ENCODE results near the gene MMRN2. TPM values are rescaled to one million over a fixed set of nuclear protein-coding genes. Genes with fewer than 3 reads are reported as not detected.
"Not testable (repeated sequence)": the region's sequence is repeated elsewhere in the genome, so short reads cannot be mapped to it uniquely, and the experiment has no call there.

MMRN2 gene, protein sequence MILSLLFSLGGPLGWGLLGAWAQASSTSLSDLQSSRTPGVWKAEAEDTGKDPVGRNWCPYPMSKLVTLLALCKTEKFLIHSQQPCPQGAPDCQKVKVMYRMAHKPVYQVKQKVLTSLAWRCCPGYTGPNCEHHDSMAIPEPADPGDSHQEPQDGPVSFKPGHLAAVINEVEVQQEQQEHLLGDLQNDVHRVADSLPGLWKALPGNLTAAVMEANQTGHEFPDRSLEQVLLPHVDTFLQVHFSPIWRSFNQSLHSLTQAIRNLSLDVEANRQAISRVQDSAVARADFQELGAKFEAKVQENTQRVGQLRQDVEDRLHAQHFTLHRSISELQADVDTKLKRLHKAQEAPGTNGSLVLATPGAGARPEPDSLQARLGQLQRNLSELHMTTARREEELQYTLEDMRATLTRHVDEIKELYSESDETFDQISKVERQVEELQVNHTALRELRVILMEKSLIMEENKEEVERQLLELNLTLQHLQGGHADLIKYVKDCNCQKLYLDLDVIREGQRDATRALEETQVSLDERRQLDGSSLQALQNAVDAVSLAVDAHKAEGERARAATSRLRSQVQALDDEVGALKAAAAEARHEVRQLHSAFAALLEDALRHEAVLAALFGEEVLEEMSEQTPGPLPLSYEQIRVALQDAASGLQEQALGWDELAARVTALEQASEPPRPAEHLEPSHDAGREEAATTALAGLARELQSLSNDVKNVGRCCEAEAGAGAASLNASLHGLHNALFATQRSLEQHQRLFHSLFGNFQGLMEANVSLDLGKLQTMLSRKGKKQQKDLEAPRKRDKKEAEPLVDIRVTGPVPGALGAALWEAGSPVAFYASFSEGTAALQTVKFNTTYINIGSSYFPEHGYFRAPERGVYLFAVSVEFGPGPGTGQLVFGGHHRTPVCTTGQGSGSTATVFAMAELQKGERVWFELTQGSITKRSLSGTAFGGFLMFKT
- 0.21 and 0.64 TPM in 2 replicates for total RNA-seq (2022)
- percentile 15 among the genes with signal in this experiment for Bru-seq, nascent RNA
- BruChase-seq, experiment 1, labeled RNA remaining after a 2-hour chase, result percentile 11 among the genes with signal in this experiment
- BruChase-seq, experiment 2, labeled RNA remaining after a 6-hour chase, result percentile 17 among the genes with signal in this experiment
- long read RNA-seq, partial matches to known transcripts, result 0 of 1 reads
- long read RNA-seq, other reads (novel, unspliced or antisense), result 1 of 1 reads

DNA sequence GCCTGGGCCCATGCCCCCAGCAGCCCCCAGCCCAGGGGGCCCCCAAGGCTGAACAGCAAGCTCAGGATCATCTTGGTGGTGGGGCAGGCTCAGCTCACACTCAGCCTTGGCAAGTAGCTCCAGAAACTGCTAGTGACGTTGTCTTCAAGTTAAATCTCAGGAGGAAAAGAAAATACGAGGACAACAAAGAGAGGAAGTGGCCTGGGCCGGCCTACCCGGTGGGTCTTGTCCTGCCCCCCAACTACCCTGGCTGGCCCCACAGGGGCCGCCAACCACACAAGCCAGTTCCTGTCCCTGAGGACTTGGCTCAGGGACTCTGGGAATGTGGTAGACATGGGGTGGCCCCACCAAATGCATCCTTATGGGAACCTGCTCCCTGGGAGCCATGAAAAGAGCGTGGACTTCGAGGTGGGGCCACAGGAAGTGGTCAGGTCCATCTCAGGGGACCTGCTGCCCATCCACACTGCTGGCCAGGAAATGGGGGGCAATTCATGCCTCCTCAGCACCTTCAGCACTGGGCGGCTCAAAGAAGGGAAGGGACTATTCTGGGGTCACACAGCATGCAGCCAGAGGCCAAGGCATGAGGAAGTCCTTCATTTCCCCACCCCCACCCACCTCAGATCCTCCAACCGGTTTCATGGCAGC lies at the start of gene MMRN2:
MMRN2 (minus strand) TSS at position 145 of the 645 bp plus-strand sequence; CDS start at position 71, 74 bp downstream.
- Mint-ChIP-seq H3K27me3 (ENCODE audit: insufficient read depth, unreplicated experiment) (no peaks in the 10 kb centered on the region), H3K4me3 (ENCODE audit: unreplicated experiment) (no peak within 1 kb of the TSS), H3K36me3 (ENCODE audit: insufficient read depth, unreplicated experiment) (no peaks in the 10 kb centered on the region), H3K9me3 (ENCODE audit: unreplicated experiment) (peaks cover 2% of the 10 kb centered on the region), H3K27ac (ENCODE audit: unreplicated experiment) (peak within 1 kb of the TSS; percentile 80), H3K4me1 (ENCODE audit: low read depth, unreplicated experiment) (no peaks in the 10 kb centered on the region)
- Histone ChIP-seq H3K4me3 (ENCODE audit: low read depth, low read length) (no peak within 1 kb of the TSS), H3K27me3 (replicated peaks; ENCODE audit: control insufficient read depth, insufficient read depth, low read length) (no peaks in the 10 kb centered on the region), H3K9me3 (peaks cover 10% of the 10 kb centered on the region), H3K36me3 (ENCODE audit: control insufficient read depth, insufficient read depth, low read length) (no peaks in the 10 kb centered on the region), H3K4me1 (peaks cover 18% of the 10 kb centered on the region)
- DNase-seq, result no peak
- BruUV-seq (replicated peaks), result no TSS peak
- TF ChIP-seq, protein P1, sequence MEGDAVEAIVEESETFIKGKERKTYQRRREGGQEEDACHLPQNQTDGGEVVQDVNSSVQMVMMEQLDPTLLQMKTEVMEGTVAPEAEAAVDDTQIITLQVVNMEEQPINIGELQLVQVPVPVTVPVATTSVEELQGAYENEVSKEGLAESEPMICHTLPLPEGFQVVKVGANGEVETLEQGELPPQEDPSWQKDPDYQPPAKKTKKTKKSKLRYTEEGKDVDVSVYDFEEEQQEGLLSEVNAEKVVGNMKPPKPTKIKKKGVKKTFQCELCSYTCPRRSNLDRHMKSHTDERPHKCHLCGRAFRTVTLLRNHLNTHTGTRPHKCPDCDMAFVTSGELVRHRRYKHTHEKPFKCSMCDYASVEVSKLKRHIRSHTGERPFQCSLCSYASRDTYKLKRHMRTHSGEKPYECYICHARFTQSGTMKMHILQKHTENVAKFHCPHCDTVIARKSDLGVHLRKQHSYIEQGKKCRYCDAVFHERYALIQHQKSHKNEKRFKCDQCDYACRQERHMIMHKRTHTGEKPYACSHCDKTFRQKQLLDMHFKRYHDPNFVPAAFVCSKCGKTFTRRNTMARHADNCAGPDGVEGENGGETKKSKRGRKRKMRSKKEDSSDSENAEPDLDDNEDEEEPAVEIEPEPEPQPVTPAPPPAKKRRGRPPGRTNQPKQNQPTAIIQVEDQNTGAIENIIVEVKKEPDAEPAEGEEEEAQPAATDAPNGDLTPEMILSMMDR (IDR thresholded peaks at IDR 0.05; ENCODE audit: insufficient read depth in 1 of 2, low read depth in 1 of 2, low read length in 1 of 2, severe bottlenecking in 1 of 2, unreplicated experiment in 1 of 2), result no peak
- ChIA-PET POLR2A (no interaction called here), CTCF (no interaction called here)
- intact Hi-C loops (cut with micrococcal nuclease; ENCODE audit: unreplicated experiment), result no loop called here

DNA sequence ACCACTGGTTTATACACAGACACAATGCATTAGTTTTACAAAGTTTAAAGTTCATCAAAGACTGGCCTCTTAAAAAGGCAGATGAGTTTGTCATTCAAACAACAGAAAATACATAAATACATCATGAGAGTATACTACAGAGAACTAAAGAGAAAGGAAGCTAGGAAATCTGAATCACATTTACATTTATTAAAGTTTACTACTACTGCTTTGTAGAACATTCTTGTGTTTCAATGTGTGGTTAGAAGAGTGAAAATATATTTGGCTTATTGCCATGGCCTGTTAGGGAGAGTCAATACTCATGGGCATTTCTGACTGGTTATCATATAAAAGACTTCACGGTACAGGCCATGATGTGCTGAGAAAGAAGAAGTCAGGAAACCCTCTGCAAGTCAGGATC lies 49.7 kb upstream of the MMRN2 start:
- peak overlapping the region; percentile 31 for H3K27ac Mint-ChIP-seq (ENCODE audit: unreplicated experiment)
- H3K27me3 ChIP-seq (replicated peaks; ENCODE audit: control insufficient read depth, insufficient read depth, low read length); H3K36me3 ChIP-seq (ENCODE audit: control insufficient read depth, insufficient read depth, low read length); H3K27me3 Mint-ChIP-seq (ENCODE audit: insufficient read depth, unreplicated experiment); BruUV-seq (replicated peaks); H3K36me3 Mint-ChIP-seq (ENCODE audit: insufficient read depth, unreplicated experiment); DNase-seq; H3K4me1 ChIP-seq; H3K4me3 Mint-ChIP-seq (ENCODE audit: unreplicated experiment); H3K9me3 ChIP-seq; H3K4me1 Mint-ChIP-seq (ENCODE audit: low read depth, unreplicated experiment); CTCF ChIA-PET; intact Hi-C loops (cut with micrococcal nuclease; ENCODE audit: unreplicated experiment); H3K9me3 Mint-ChIP-seq (ENCODE audit: unreplicated experiment); H3K4me3 ChIP-seq (ENCODE audit: low read depth, low read length): not testable (repeated sequence)
- POLR2A ChIA-PET, result interaction anchor here (0.6 kb wide), 1 partner anchor 41 kb away, joined by 4 read pairs; no protein-coding TSS in a partner anchor

DNA sequence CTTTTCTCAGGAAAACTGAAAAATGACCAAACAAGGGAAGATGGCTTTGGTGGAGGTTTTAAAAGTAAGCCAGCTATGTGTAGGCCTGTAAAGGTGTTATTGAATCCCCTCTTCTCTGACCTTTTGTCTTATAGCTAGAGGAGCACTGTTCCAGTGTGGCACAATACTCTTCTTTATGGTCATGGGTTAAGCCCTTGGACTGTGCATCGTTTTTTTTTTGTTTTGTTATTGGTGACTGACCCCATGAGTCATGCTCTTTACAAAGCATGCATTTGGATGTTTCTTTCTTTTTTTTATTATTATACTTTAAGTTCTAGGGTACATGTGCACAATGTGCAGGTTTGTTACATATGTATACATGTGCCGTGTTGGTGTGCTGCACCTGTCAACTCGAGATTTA lies 43.1 kb upstream of the MMRN2 start:
- Histone ChIP-seq H3K27me3 (replicated peaks; ENCODE audit: control insufficient read depth, insufficient read depth, low read length) (no peaks in the 10 kb centered on the region), H3K9me3 (no peaks in the 10 kb centered on the region), H3K4me3 (ENCODE audit: low read depth, low read length) (no peak overlapping the region), H3K36me3 (ENCODE audit: control insufficient read depth, insufficient read depth, low read length) (no peaks in the 10 kb centered on the region), H3K4me1 (no peaks in the 10 kb centered on the region)
- Mint-ChIP-seq H3K27me3 (ENCODE audit: insufficient read depth, unreplicated experiment) (no peaks in the 10 kb centered on the region), H3K36me3 (ENCODE audit: insufficient read depth, unreplicated experiment) (no peaks in the 10 kb centered on the region), H3K9me3 (ENCODE audit: unreplicated experiment) (no peaks in the 10 kb centered on the region), H3K4me1 (ENCODE audit: low read depth, unreplicated experiment) (no peaks in the 10 kb centered on the region), H3K4me3 (ENCODE audit: unreplicated experiment) (no peak overlapping the region), H3K27ac (ENCODE audit: unreplicated experiment) (no peak overlapping the region)
- CTCF ChIA-PET, result no interaction called here
- BruUV-seq (replicated peaks), result no TSS peak
- intact Hi-C loops (cut with micrococcal nuclease; ENCODE audit: unreplicated experiment), result no loop called here
- no peak for DNase-seq
- POLR2A ChIA-PET, result no interaction called here
- TF ChIP-seq, protein P1 (IDR thresholded peaks at IDR 0.05; ENCODE audit: insufficient read depth in 1 of 2, low read depth in 1 of 2, low read length in 1 of 2, severe bottlenecking in 1 of 2, unreplicated experiment in 1 of 2), result no peak

DNA sequence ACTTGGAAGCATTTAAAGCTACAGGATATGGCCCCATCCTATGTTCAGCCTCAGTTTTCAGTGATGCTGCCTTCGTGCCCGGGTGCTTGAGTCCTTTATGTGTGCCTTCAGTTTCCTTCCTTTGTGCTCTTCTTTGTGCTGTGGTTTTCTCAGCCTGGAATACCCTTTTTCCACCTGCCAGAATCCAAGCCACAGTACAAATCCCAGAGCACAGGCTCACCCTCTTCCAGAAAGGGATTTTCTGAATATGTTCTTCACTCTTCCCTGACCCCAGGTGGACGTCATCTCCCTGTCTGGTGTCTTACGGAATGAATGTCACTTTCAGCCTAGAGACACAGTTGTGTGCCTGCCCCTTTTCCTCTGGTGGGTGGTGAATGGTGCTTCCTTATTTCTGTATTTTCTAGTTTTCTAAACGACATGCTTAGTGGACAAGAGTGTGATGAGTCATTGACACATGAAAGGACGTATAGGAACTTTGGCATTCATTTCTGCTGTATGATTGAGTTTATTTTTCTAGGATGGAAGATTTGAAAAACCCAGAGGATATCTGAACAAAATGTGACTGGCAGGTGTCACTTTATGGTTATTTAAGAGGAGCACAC lies 42.5 kb upstream of the MMRN2 start:
- H3K4me1 Mint-ChIP-seq (ENCODE audit: low read depth, unreplicated experiment); H3K27me3 Mint-ChIP-seq (ENCODE audit: insufficient read depth, unreplicated experiment); H3K27me3 ChIP-seq (replicated peaks; ENCODE audit: control insufficient read depth, insufficient read depth, low read length); POLR2A ChIA-PET; H3K9me3 Mint-ChIP-seq (ENCODE audit: unreplicated experiment); H3K36me3 ChIP-seq (ENCODE audit: control insufficient read depth, insufficient read depth, low read length); intact Hi-C loops (cut with micrococcal nuclease; ENCODE audit: unreplicated experiment); H3K36me3 Mint-ChIP-seq (ENCODE audit: insufficient read depth, unreplicated experiment); H3K4me3 Mint-ChIP-seq (ENCODE audit: unreplicated experiment); H3K9me3 ChIP-seq; BruUV-seq (replicated peaks); CTCF ChIA-PET; H3K4me1 ChIP-seq; H3K4me3 ChIP-seq (ENCODE audit: low read depth, low read length); H3K27ac Mint-ChIP-seq (ENCODE audit: unreplicated experiment); DNase-seq: not testable (repeated sequence)
